ENCODE results near the gene TOR1AIP1. TPM values are rescaled to one million over a fixed set of nuclear protein-coding genes. Genes with fewer than 3 reads are reported as not detected.

Gene TOR1AIP1
- total and polyA plus RNA-seq, 2 of the 4 experiments (the other 2 are of a cell fraction) = 20.7 to 64.5 TPM

DNA sequence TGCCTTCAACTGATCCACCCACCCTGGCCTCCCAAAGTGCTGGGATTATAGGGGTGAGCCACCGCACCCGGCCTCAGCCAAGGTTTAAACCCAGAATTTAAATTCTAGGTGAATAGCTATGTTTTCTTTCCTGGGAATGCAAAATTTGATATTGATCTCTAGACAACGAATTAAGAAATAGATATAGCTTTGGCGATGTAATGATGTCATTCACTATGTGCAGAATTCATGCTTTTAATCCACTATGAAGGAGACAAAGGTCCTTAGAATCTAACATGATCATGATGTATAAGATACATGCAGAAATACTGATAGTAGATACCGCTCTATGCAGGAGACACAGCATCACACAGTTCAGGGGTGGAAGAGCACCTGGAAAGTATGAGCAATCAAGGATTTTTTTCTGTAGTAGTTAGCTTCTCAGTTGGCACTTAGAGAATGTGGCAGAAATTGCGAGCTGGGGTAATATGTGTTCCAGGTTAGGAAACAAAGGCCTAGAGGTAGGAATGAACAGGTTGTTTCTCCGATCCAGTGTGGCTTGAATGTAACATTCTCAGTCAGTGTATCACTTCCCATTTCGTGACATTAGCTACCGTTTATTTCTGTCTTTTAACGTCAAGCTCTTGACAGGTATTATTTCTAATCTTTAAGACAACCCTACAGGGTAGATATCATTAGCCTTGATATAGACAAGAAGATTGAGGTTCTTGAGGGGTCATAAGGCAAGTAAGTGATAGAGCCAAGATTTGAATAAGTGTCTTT, 69.5 kb downstream of the TOR1AIP1 start (continued):
- no peak for TF ChIP-seq MXI1 (IDR thresholded peaks at IDR 0.05; ENCODE audit: borderline replicate concordance, low read depth, low read length)

- no peak overlapping the region for H3K4me3 ChIP-seq (ENCODE audit: insufficient read depth, low read depth, low read length)
- no peaks in the 10 kb centered on the region for H3K9me3 ChIP-seq (ENCODE audit: control insufficient read depth, insufficient read depth, low read length)
- H4K20me1 ChIP-seq (ENCODE audit: insufficient read depth, low read length) = no peaks in the 10 kb centered on the region; the same call in 1 of the 2 replicates
- no peak overlapping the region for H2BK20ac ChIP-seq (ENCODE audit: low read depth, low read length)
- no peak overlapping the region for H4K91ac ChIP-seq (ENCODE audit: insufficient read depth, low read depth, low read length)
- TF ChIP-seq CHD1 (IDR thresholded peaks at IDR 0.05; ENCODE audit: low read depth, low read length) (no peak), POLR2A (IDR thresholded peaks at IDR 0.05; ENCODE audit: low read depth, low read length) (no peak), MAZ (IDR thresholded peaks at IDR 0.05; ENCODE audit: borderline replicate concordance, low read depth, low read length) (no peak), MAFK (IDR thresholded peaks at IDR 0.05; ENCODE audit: low read depth, low read length) (no peak), BHLHE40 (IDR thresholded peaks at IDR 0.05; ENCODE audit: low read depth, low read length) (no peak), MXI1 (IDR thresholded peaks at IDR 0.05; ENCODE audit: borderline replicate concordance, low read depth, low read length) (no peak), RCOR1 (IDR thresholded peaks at IDR 0.05; ENCODE audit: insufficient replicate concordance, low read length) (no peak), SMC3 (IDR thresholded peaks at IDR 0.05; ENCODE audit: low read depth, low read length) (no peak), RAD21 (IDR thresholded peaks at IDR 0.05; ENCODE audit: low read length) (no peak)
- H3K9ac ChIP-seq (ENCODE audit: low read depth, low read length) = no peak overlapping the region
- no peak overlapping the region for H4K5ac ChIP-seq (ENCODE audit: low read depth, low read length)
- H3K56ac ChIP-seq (ENCODE audit: extremely low read depth, insufficient read depth, low read length) = no peak overlapping the region
- WGBS, 2 experiments (ENCODE audit: extremely low coverage in 2 of 2, insufficient read length in 1 of 2) = 50% methylated on average over 2 of the region's 4 CpGs; no CpG with 5 or more reads in 1 of the 2 experiments
- no peak overlapping the region for H3K18ac ChIP-seq (ENCODE audit: low read depth, low read length)
- no peak overlapping the region for H2AFZ ChIP-seq (replicated peaks; ENCODE audit: low read length, poor library complexity)
- H3K79me1 ChIP-seq (ENCODE audit: low read depth in 1 of 2, low read length in 2 of 2) = peaks cover 0 to 4% of the 10 kb centered on the region in 2 experiments; a peak in 1 of 4 replicates
- DNase-seq (no peak), ATAC-seq (ENCODE audit: low read depth) (no peak)
- no peak overlapping the region for H2BK120ac ChIP-seq (ENCODE audit: low read depth, low read length)
- ChIA-PET CTCF (interaction anchor here (1.1 kb wide), 1 partner anchor 38 kb away, joined by 3 read pairs; no protein-coding TSS in a partner anchor), POLR2A (ENCODE audit: unreplicated experiment) (no interaction called here)
- H3K36me3 ChIP-seq (ENCODE audit: control insufficient read depth, insufficient read depth, low read length) = no peaks in the 10 kb centered on the region
- H2BK15ac ChIP-seq (ENCODE audit: low read depth, low read length) = no peak overlapping the region
- dilution Hi-C loops (cut with HindIII; ENCODE audit: low sequenced_read_pairs, unreplicated experiment) (no loop called here), intact Hi-C loops (cut with micrococcal nuclease) (loop anchor here (5.0 kb wide), 1 partner anchor 70 kb away; the partner anchor contains the start of gene TOR1AIP1), in situ Hi-C loops (cut with MboI; ENCODE audit: low sequenced_read_pairs) (no loop called here)
- no TSS peak for BruUV-seq (replicated peaks)
- no peak overlapping the region for H4K8ac ChIP-seq (ENCODE audit: low read depth in 2 of 2, low read length in 2 of 2)
- no peak overlapping the region for H2AK5ac ChIP-seq (ENCODE audit: low read depth, low read length)
- no peaks in the 10 kb centered on the region for H3K9me1 ChIP-seq (ENCODE audit: insufficient read depth, low read length)
- H3K14ac ChIP-seq (replicated peaks; ENCODE audit: low read depth, low read length) = no peak overlapping the region
- H3K27ac ChIP-seq (ENCODE audit: insufficient read depth, low read length) = no peak overlapping the region
- H3K23ac ChIP-seq (ENCODE audit: low read depth, low read length) = no peak overlapping the region
- no peak overlapping the region for H2AK9ac ChIP-seq (replicated peaks; ENCODE audit: low read depth, low read length, poor library complexity)
- no peak overlapping the region for H2BK5ac ChIP-seq (ENCODE audit: low read depth, low read length, poor library complexity, severe bottlenecking)
- H3K27me3 ChIP-seq (ENCODE audit: control insufficient read depth, insufficient read depth, low read length) = no peaks in the 10 kb centered on the region
- peaks cover 2% of the 10 kb centered on the region; the same call in 1 of the 2 replicates for H3K4me1 ChIP-seq (ENCODE audit: control insufficient read depth, insufficient read depth, low read length)
- no peak overlapping the region for H3K4ac ChIP-seq (ENCODE audit: low read depth, low read length)
- H3K4me2 ChIP-seq (ENCODE audit: low read depth, low read length) = no peak overlapping the region
These were observed 70.1 kb downstream of the TOR1AIP1 start for GRCh38 chr1:179952186-179952585.

Measured in IMR-90 (cell line).